ENCODE measurements around the gene PRH1.

Gene PRH1

GRCh38 chr12:10863512-10864218 is 20.4 kb downstream of the PRH1 start:
- TF ChIP-seq CTCF (IDR thresholded peaks at IDR 0.05; ENCODE audit: insufficient read depth, low read length, poor library complexity, severe bottlenecking): no peak
- TF ChIP-seq EZH2phosphoT487 (conservative IDR thresholded peaks at IDR 0.05; ENCODE audit: low read length): no peak
- no peak overlapping the region for H3K4me3 ChIP-seq (ENCODE audit: insufficient read depth, low read length, poor library complexity, severe bottlenecking)
- no peaks in the 10 kb centered on the region for H4K20me1 ChIP-seq (ENCODE audit: low read depth, low read length)
- H3K4me2 ChIP-seq (ENCODE audit: low read depth, low read length, poor library complexity, severe bottlenecking): no peak overlapping the region
- no peak overlapping the region for H2AFZ ChIP-seq (ENCODE audit: low read depth, low read length, severe bottlenecking)
- no peak overlapping the region for H3K9ac ChIP-seq (ENCODE audit: low read length)
- no peak overlapping the region for H3K27ac ChIP-seq (ENCODE audit: low read depth, low read length)
- H3K27me3 ChIP-seq (ENCODE audit: low read length): no peaks in the 10 kb centered on the region
- H3K79me2 ChIP-seq (ENCODE audit: insufficient read depth, low read length): no peaks in the 10 kb centered on the region
- H3K9me3 ChIP-seq (ENCODE audit: insufficient read depth, low read length): no peaks in the 10 kb centered on the region
- H3F3A ChIP-seq (ENCODE audit: insufficient read depth): no peaks in the 10 kb centered on the region
- no peaks in the 10 kb centered on the region for H3K36me3 ChIP-seq (ENCODE audit: low read length)
- H3K9me2 ChIP-seq (replicated peaks; ENCODE audit: insufficient read depth, low read length): no peaks in the 10 kb centered on the region

GRCh38 chr12:10861366-10861765 is 22.7 kb downstream of the PRH1 start:
- Histone ChIP-seq H3K79me2 (ENCODE audit: insufficient read depth, low read length) (no peaks in the 10 kb centered on the region), H3K9me2 (replicated peaks; ENCODE audit: insufficient read depth, low read length) (no peaks in the 10 kb centered on the region), H3K9ac (ENCODE audit: low read length) (no peak overlapping the region), H3K9me3 (ENCODE audit: insufficient read depth, low read length) (no peaks in the 10 kb centered on the region), H3K27ac (ENCODE audit: low read depth, low read length) (no peak overlapping the region), H4K20me1 (ENCODE audit: low read depth, low read length) (no peaks in the 10 kb centered on the region), H3K36me3 (ENCODE audit: low read length) (no peaks in the 10 kb centered on the region), H3K27me3 (ENCODE audit: low read length) (no peaks in the 10 kb centered on the region), H3K4me3 (ENCODE audit: insufficient read depth, low read length, poor library complexity, severe bottlenecking) (no peak overlapping the region), H3F3A (ENCODE audit: insufficient read depth) (no peaks in the 10 kb centered on the region), H2AFZ (ENCODE audit: low read depth, low read length, severe bottlenecking) (no peak overlapping the region), H3K4me2 (ENCODE audit: low read depth, low read length, poor library complexity, severe bottlenecking) (no peak overlapping the region)
- no peak for TF ChIP-seq EZH2phosphoT487 (conservative IDR thresholded peaks at IDR 0.05; ENCODE audit: low read length)
- TF ChIP-seq CTCF (IDR thresholded peaks at IDR 0.05; ENCODE audit: insufficient read depth, low read length, poor library complexity, severe bottlenecking): no peak

- Histone ChIP-seq H3K9me3 (ENCODE audit: insufficient read depth, low read length) (no peaks in the 10 kb centered on the region), H2AFZ (ENCODE audit: low read depth, low read length, severe bottlenecking) (no peak overlapping the region), H3K4me3 (ENCODE audit: insufficient read depth, low read length, poor library complexity, severe bottlenecking) (no peak overlapping the region), H3K9ac (ENCODE audit: low read length) (no peak overlapping the region), H3F3A (ENCODE audit: insufficient read depth) (no peaks in the 10 kb centered on the region), H3K79me2 (ENCODE audit: insufficient read depth, low read length) (no peaks in the 10 kb centered on the region), H4K20me1 (ENCODE audit: low read depth, low read length) (no peaks in the 10 kb centered on the region), H3K4me2 (ENCODE audit: low read depth, low read length, poor library complexity, severe bottlenecking) (no peak overlapping the region), H3K9me2 (replicated peaks; ENCODE audit: insufficient read depth, low read length) (no peaks in the 10 kb centered on the region), H3K27me3 (ENCODE audit: low read length) (no peaks in the 10 kb centered on the region), H3K27ac (ENCODE audit: low read depth, low read length) (no peak overlapping the region), H3K36me3 (ENCODE audit: low read length) (no peaks in the 10 kb centered on the region)
- no peak for TF ChIP-seq CTCF (IDR thresholded peaks at IDR 0.05; ENCODE audit: insufficient read depth, low read length, poor library complexity, severe bottlenecking)
- no peak for TF ChIP-seq EZH2phosphoT487 (conservative IDR thresholded peaks at IDR 0.05; ENCODE audit: low read length)
Observed at GRCh38 chr12:10855807-10856206, 28.2 kb downstream of the PRH1 start.

Data from SU-DHL-6 (cell line).